NCI-H2196 (cell line): Measurements from ENCODE around the gene CDX4.
A peak's percentile ranks its signal among the peaks of the same experiment; 100 is the strongest.
"Not testable (repeated sequence)": the region's sequence is repeated elsewhere in the genome, so short reads cannot be mapped to it uniquely, and the experiment has no call there.

Experiments
- DNase-seq: peaks from one replicate; lab custom pipeline; 2025; ENCODE audit not compliant: unreplicated experiment; lab: John Stamatoyannopoulos, UW

The CDX4 gene, protein sequence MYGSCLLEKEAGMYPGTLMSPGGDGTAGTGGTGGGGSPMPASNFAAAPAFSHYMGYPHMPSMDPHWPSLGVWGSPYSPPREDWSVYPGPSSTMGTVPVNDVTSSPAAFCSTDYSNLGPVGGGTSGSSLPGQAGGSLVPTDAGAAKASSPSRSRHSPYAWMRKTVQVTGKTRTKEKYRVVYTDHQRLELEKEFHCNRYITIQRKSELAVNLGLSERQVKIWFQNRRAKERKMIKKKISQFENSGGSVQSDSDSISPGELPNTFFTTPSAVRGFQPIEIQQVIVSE

DNA sequence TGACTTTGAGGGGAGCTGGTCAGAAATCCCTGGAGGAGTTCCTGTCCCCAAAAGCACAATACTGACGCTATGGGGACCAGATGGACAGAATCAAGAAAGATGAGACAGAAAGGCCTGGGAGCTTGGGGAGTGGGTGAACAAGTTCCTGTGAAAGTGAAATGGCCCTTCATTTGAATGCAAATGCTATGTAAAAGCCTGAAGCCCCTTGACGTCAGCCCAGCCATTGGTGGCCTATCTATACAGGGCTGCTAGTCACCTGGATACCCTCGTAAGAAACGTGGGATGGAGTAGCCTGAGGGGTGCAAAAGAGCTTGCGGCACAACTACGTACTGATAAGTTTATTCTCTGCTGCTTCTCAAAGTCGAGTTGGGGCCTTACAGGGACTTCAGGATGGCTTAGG, at the start of gene CDX4:
TSS of gene CDX4 (plus strand) at position 223 of the 400 bp plus-strand sequence. CDS start 201 bp downstream, outside the sequence.
- no peak for DNase-seq

DNA sequence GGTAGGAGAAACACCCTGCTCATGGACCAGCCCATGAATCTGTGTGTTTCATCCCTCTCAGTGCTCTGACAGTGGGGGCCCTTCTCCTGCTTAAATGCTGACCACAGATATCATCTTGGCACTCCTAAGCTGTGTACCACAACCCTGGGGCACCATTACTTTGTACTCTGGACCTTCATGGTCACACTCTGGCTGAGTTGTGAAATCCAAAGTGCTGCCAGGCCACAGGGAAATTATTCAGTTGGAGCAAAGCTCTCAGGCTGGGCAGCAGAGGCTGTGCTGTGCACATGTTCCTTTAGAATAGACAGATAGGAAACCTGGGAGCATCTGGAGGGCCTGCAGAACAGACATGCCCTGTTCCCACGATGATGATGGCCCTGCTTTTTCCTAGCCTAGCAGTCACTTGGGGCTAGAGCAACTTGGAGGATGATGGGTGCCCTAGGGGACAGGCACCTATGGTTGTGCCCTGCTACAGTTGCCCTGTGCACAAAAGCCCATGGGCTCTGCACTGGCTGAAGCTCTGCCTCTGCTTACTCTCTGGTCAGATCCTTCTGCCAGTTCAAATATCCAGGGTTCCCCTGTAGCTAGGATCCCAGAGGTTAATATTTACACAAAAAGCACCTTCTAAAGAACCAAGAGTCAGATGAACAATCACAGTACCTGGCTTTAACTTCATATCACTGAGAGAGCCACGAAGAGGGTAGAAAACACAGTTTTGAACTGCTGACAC, 48.5 kb upstream of the CDX4 start:
- no peak for DNase-seq

DNA sequence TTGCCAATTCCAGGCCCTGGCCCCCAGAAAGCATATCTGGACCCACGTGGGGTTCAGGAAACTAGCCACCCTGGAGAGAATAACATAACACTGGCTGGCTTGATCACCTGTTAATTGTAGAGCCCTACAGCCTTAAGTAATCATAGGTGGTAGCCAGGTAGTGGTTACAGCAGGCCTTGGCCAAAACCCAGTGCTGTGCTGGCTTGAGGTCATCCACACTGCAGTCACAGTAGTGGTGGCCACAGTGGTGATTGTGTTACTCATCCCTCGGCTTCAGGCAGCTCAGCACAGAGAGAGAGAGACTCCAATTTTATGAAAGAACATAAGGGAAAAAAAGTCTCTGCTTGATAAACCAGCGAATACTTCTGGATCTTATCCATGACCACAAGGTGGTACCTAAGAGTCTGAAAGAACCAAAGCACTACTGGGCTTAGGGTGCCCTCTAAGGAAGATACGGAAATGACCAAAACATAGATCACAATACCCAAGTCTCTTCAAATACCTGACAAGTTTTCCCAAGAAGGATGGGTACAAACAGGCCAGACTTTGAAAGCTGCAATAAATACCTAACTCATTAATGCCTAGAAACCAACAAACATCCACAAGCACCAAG, 46.6 kb upstream of the CDX4 start:
- no peak for DNase-seq

DNA sequence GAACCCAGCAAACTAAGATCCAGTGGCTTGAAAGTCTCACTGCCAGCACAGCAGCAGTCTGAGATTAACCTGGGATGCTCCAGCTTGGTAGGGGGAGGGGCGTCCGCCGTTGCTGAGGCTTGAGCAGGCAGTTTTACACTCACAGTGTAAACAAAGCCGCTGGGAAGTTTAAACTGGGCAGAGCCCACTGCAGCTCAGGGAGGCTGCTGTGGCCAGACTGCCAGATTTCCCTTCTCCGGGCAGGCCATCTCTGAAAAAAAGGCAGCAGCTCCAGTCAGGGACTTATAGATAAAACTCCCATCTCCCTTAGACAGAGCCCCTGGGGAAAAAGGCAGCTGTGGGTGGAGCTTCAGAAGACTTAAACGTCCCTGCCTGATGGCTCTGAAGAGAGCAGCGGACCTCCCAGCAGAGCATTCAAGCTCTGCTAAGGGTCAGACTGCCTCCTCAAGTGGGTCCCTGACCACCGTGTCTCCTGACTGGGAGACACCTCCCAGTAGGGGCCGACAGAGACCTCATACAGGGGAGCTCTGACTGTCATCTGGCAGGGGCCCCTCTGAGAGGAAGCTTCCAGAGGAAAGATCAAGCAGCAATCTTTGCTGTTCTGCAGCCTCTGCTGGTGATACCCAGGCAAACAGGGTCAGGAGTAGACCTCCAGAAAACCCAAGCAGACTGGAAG, 45.1 kb upstream of the CDX4 start:
- no peak for DNase-seq

DNA sequence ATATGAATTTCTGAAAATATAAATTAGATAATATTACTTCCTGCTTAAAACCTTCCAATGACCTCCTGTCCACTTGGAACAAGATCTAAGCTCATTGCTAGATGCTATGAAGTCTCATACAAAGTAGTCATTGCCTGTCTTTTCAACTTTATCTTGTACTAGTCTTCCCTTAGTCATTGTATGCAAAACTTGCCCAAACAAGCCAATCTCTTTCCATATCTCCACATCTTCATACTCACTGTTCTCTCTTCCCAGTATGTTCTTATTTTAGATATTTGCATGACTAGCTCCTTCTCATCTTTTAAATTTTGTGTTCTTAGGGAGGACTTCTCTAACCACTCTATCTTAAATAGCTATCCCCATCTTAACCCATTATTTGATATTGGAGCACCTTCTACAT, 33.9 kb upstream of the CDX4 start:
- DNase-seq: no peak

DNA sequence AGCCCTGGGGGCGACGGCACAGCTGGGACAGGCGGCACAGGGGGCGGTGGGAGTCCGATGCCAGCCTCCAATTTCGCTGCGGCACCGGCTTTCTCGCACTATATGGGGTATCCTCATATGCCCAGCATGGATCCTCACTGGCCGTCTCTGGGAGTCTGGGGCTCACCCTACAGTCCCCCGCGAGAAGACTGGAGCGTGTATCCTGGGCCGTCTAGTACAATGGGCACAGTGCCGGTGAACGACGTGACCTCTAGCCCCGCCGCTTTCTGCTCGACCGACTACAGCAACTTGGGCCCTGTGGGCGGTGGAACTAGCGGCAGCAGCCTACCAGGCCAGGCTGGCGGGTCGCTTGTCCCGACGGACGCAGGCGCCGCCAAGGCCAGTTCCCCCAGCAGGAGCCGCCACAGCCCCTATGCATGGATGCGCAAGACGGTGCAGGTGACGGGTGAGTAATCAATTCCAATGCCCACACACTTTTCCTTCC, 500 bp downstream of the CDX4 start:
- no peak for DNase-seq

DNA sequence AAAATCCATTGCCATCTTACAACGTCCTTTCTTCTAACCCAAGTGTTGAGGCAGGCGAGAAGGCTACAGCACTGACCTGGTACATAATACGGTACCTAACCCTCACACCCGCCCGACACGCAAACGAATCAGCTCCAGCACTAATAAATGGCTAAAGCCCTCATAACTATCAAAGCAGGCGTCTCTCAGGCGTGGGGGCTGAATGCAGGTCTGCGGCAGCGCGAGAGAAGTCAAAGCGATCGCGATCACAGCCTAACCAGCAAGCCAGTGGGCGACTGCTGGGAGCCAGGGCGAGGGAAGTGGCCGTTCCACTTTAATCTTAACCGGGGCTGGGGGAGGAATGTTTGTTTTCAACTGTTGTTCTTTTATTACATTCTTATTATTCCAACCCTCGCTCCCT, 1.5 kb downstream of the CDX4 start:
- DNase-seq: no peak

DNA sequence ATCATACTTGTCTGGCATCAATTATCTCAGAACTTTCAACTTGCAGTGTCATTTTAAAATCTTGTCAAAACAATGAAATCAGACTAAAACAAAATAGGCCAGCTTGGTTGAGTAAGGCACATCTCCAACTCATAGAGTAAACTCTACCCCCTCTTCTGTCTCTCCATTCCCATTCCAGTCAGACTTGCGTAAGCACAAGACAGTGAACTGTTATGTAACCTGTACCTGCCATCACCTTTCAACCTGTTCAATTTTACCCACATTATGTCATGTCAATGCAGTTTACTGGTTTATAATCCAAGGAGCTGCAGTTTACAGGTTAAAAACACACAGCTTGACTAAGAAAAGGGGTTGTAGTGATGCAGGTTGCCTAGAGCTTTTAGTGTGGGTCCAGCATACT, 8.3 kb downstream of the CDX4 start:
- DNase-seq: no peak

DNA sequence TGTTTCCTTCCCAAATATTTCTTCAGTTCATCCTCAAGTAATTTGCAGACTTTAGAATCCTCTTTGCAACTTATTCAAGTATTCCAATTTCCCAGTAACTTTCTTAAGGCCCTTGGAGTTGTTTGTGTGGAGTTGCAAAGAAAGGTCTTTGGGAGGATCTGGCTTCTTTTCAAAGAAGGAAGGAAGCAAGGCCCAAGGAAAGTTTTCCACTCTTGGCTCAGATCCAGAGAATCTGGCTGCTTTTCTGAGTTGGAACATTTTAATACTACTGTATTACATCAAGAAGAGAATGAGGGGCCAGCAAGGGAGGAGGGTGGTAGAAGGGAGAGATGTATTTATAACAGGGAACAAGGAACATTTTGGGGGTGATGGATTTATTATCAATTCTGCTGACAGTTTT, 10.5 kb downstream of the CDX4 start:
- DNase-seq: no peak

DNA sequence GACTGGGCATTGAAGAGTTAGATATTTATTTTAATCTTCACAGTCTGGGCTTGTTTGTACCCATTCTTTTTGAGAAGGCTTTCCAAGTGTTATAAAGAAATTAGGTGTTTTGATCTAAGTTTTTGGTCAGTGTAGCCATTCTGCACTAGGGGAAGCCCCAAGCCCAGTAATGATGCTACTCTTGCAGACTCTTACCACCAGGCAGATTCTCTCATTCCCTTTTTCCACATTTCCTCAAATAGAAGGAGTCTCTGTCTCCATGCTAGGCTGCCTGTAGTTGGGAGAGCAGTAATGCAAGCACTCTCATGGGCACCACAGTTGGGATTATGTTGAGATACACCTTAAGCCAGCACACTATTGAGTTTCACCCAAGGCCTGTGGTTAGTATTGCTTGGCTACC, 21.5 kb downstream of the CDX4 start:
- no peak for DNase-seq

DNA sequence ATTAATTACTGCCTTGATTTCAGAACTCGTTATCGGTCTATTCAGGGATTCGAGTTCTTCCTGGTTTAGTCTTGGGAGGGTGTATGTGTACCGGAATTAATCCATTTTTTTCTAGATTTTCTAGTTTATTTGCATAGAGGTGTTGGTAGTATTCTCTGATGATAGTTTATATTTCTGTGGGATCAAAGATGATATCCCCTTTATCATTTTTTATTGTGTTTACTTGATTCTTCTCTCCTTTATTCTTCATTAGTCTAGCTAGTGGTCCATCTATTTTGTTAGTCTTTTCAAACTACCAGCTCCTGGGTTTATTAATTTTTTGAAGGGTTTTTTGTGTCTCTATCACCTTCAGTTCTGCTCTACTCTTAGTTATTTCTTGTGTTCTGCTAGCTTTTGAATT, 32.1 kb downstream of the CDX4 start:
- DNase-seq: peak; percentile 32

DNA sequence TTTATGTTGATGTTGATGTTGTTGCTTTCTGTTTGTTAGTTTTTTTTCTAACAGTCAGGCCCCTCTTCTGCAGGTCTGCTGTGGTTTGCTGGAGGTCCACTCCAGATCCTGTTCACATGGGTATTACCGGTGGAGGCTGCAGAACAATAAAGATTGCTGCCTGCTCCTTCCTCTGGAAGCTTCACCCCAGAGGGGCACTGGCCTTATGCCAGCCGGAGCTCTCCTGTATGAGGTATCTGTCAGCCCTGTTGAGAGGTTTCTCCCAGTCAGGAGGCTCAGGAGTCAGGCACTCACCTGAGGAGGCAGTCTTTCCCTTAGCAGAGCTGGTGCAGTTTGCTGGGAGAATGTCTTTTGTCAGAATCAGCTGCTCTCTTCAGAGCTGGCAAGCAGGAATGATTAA, 34.7 kb downstream of the CDX4 start:
- DNase-seq: no peak

DNA sequence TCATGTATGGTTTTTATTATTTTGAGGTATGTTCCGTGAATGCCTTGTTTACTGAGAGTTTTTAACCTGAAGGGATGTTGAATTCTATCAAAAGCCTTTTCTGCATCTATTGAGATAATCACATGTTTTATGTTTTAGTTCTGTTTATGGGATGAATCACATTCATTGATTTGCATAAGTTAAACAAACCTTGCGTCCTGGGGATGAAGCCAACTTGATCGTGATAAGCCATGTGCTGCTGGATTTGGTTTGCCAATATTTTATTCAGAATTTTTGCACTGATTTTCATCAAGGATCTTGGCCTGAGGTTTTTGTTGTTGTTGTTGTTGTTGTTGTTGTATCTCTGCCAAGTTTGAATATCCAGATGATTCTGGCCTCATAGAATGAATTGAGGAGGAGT, 43.8 kb downstream of the CDX4 start:
- no peak for DNase-seq

DNA sequence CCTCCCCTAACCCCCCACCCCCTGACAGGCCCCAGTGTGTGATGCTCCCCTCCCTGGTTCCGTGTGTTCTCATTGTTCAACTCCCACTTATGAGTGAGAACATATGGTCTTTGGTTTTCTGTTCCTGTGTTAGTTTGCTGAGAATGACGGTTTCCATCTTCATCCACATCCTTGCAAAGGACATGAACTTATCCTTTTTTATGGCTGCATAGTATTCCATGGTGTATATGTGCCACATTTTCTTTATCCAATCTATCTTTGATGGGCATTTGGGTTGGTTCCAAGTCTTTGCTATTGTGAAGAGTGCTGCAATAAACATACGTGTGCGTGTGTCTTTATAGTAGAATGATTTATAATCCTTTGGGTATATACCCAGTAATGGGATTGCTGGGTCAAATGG, 45.3 kb downstream of the CDX4 start:
- not testable (repeated sequence) for DNase-seq
